DMS153 treated with DMSO at 0.1 percent for 48 hours (cell line): ENCODE data around the gene UBAC1.
A peak's percentile ranks its signal among the peaks of the same experiment; 100 is the strongest.
"Not testable (repeated sequence)": the region's sequence is repeated elsewhere in the genome, so short reads cannot be mapped to it uniquely, and the experiment has no call there.

Experiments
- DNase-seq: peaks from one replicate; lab custom pipeline; 2025; ENCODE audit not compliant: unreplicated experiment; lab: John Stamatoyannopoulos, UW

The UBAC1 gene

DNA sequence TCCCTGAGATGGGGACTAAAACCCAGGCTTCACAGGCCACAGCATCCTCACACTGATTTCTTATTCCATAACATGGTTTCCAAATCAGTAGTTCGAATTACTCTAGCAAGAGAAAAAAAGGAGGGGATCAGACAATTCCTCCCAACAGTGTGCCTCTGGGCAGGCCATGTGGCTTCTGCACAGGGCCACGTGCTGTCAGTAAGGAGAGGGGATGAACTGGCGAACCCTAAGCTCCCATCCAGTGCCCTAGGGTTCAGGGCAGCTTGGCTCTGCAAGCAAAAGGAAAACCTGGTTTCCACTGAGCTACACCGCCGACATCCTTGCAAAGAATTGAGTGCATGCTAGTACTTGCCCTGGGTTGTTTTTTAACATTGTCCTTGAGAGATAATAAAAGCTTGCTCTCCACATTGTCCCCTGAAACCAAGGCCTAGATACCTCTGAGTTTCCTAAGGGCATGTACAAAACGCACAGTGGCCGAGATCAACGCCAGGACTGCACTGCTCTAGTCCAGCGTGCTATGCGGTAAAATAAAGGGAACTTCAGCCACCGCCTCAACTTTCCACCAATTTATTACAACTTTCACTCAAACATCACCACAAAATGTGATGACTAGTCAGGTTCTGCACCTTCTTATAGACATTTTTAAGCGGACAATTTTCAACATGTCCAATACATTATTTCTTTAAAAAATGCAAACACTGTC is 58.4 kb downstream of the UBAC1 start:
- DNase-seq: no peak

DNA sequence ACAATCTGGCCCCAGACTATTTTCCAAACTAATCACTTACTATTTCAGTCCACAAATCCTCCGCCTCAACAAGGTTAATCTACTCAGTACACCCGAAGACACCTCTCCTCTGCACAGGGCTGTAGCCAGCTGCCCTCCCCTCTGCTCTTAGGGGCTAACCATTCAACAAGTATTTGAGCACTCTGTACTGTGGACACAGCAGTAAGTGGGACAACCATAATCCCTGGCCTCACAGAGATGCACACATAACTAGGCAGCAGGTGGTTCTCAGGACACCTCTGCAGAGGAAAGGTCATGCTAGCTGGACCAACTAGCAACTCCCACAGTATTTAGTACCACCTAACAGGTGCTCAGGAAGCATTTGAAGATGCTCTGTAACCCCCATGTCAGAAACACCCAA is 59.3 kb downstream of the UBAC1 start:
- no peak for DNase-seq

DNA sequence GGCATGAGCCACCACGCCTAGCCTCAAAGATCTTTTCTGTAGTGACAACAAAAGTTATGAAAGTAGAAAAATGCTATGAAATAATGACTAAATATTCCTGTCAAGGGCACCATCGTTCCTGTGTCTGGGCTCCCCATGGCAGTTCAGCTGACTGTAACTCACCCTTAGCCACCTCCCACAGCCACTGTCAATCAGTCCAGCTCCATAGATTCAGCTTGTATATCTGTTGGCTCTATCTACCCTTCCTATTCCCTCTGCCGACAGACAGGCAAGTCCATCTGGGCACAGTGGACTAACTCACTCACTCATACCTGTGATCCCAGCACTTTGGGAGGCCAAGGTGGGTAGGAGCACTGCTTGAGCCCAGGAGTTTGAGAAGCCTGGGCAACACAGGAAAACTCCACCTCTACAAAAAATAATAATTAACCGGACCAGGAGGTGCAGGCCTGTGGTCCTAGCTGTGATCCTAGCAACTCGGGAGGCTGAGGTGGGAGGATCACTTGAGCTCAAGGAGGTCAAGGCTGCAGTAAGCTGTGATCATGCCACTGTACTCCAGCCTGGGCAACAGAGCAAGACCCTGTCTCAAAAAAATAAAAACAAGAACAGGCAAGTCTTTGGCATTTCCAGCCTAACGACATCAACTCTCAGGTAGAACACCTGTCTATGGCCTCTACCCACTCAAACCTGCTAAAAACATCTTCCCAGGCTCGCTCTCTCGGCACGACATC is 60.0 kb downstream of the UBAC1 start:
- no peak for DNase-seq

DNA sequence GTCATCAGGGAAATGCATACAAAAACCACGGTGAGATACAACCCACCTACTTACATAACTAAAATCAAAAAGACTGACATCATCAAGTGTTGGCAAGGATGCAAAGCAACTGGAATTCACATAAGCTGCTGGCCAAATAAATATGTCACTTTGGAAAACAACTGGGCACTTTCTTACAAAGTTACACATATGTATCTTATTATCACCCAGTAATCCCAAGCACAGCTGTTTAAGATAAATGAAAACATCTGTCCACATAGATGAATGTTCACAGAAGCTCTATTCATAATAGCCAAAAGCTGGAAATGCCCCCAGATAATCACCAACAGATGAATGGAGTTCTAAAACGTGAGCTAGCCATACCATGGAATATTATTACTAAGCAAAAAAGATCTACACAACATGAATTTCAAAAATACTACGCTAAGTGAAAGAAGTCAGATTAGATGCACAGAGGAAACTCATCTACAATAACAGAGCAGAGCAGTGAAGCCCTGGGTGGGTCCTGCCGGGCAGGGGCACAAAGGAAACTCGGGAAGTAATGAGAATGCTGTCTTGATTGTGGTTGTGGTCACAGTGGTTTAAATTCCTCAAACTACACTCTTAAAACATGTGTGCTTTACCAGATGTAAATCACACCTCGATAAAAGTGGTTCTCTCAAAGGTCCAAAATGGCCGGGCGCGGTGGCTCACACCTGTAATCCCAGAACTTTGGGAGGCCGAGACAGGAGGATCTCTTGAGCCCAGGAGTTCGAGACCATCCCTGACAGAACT is 62.4 kb downstream of the UBAC1 start:
- no peak for DNase-seq

- DNase-seq: no peak
Measured at GRCh38 chr9:135896626-135897025, 64.5 kb downstream of the UBAC1 start.

GRCh38 chr9:135896205-135896604 is 65.0 kb downstream of the UBAC1 start:
- DNase-seq: no peak

DNA sequence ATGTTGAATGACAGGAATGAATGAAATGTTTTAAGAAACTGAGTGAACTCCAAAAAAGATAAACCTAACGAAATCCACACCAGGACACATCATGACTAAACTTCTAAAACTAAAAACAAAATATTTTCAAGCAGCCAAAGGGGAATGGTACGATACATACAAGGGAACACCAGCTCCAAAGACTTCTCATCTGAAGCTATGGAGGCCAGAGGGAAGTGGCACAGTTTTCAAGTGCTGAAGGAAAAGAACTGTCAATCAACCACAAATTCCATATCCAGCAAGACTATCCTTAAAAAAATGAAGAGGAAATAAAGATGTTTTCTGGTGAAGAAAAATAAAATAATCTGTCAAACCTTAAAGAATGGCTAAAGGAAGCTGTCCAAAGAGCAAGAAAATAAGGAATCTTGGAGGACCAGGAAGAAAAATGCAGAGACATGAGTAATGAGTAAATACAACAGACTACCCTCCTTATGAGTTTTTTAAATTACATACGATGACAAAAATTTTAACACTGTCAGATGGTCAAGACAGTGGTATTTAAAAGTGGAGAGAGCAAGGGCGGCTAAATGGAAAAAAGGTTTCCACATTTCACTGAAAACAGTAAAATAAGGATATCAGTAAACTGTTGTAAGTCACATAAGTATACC is 65.8 kb downstream of the UBAC1 start:
- no peak for DNase-seq

- DNase-seq: no peak
Measured at GRCh38 chr9:135893104-135893503, 68.1 kb downstream of the UBAC1 start.

- not testable (repeated sequence) for DNase-seq
Measured at GRCh38 chr9:135892327-135892726, 68.8 kb downstream of the UBAC1 start.

GRCh38 chr9:135891027-135891631 is 70.0 kb downstream of the UBAC1 start:
- no peak for DNase-seq

GRCh38 chr9:135890190-135891026 is 70.8 kb downstream of the UBAC1 start:
- no peak for DNase-seq

DNA sequence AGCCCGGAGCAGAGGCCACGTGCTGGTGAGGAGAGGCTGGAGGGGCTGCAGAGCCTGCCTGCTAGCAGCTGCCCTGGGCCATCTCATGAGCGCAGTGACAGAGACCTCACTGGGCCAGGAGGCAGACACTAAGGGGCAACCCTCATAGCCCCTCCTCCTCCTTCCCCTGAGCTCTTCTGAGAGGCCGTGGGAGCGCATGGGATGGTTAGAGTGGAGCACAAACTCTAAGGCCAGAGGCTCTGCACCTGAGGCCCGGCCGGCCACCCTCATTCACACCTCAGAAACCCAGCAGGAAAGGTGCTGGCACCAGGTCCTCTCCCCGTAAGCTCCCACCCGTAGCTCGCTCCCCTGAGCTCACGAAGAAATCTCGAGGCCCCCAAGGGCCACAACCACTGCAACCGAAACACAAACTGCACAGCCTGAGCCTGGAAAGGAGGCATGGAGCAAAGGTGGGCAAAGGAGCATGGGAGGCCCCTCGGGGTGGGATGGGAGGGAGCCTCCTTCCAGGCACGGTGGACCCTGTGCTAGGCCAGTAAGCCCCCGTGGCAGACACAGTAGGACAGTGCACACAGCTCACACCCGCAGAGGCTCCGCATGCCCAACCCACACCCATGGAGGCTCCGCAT is 71.5 kb downstream of the UBAC1 start:
- no peak for DNase-seq

- peak; percentile 17 for DNase-seq
Measured at GRCh38 chr9:135888766-135889394, 72.3 kb downstream of the UBAC1 start.

- DNase-seq: no peak
Measured at GRCh38 chr9:135888126-135888765, 72.9 kb downstream of the UBAC1 start.

DNA sequence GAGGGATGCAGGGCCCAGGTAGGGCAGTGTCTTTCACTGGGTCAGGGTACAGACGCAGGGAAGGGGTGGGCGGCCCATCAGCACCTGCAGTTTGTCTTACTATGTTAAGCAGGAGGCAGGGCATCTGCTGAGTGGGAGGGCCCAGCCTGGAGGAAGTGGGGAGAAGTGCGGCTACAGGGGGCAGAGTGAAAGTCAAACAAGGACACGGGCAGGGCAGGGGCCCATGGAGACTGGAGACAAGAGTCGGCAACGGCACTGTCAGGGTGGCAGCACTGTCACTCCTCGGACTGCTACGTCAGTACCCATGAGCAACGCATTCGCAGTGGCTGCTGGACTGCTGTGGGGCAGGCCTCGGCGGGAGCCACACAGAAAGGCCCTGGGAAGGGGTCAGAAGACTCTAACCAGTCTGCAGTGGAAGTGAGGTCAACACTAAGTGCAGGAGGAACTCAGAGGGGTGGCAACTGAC is 73.6 kb downstream of the UBAC1 start:
- no peak for DNase-seq

DNA sequence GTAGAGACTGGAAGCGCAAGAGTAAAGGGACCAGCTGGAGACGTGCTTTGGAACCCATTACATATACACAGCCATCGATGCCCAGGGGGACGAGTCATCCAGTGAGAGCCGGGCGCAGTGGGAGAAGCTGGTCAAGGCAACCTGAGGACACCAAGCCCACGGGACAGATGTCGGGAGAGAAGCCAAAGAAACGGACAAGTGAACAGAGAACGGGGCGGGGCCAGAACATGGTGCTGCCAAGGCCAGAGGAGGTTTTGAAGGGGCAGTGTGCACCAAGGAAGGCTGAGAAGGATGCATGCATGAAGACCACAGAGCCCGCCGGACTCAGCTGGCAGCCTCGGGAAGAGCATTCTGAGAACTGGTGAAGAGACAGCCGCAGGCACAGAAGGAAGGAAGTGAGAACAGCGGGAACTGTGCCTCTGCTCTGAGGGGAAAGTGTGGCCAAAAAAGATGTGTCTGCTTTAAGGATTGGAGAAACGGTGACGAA is 74.1 kb downstream of the UBAC1 start:
- no peak for DNase-seq

DNA sequence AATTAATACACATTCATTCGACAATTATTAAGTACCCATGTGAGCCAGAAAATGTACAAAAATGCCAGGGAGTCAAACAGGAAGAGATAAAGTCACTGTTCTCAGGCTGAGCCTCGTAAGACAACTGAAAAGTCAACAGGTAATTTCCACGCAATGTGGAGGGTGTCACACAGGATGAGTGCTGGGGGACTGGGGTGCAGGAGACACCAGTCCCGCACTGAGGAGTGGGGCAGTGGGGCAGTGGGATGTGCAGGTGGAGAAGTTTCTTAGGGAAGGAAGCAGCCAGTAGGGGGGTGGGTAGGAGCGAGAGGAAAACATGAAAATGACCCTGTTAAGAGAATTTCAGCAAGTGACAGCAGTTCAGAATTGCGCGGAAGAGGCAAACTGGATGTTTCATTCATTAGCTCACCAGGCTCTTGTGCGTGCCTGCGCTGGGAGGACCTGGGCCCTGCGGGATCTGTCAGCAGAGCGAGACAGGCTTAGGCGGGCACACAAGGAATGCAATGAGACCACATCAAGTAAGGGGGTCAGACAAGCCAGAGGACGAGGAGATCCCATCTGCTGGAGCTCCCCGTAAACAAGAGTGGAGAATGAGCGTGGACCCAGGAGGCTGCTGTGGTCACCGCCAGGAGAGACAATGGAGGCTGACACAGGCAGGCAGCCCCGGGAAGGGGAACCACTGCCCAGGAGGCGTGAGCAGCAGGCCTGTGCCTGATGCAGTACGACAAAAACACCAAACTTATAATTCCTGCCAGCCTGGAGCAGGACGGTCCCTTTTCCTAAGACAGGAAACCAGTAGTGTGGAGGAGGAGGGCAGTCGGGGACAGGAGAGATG is 74.8 kb downstream of the UBAC1 start:
- no peak for DNase-seq
